ENCODE results near the gene RER1. TPM values are rescaled to one million over a fixed set of nuclear protein-coding genes. Genes with fewer than 3 reads are reported as not detected.

The RER1 gene
- total RNA-seq, 3 donors from 2014 or later: 58.3 to 75.1 (median 70.4) TPM

GRCh38 chr1:2355373-2356261 is 36.0 kb upstream of the RER1 start:
- Histone ChIP-seq H3K27ac (no peak overlapping the region), H3K36me3 (no peaks in the 10 kb centered on the region), H3K4me1 (no peaks in the 10 kb centered on the region), H3K4me3 (no peak overlapping the region), H3K9me3 (no peaks in the 10 kb centered on the region), H3K27me3 (no peaks in the 10 kb centered on the region)
- TF ChIP-seq, protein P1, sequence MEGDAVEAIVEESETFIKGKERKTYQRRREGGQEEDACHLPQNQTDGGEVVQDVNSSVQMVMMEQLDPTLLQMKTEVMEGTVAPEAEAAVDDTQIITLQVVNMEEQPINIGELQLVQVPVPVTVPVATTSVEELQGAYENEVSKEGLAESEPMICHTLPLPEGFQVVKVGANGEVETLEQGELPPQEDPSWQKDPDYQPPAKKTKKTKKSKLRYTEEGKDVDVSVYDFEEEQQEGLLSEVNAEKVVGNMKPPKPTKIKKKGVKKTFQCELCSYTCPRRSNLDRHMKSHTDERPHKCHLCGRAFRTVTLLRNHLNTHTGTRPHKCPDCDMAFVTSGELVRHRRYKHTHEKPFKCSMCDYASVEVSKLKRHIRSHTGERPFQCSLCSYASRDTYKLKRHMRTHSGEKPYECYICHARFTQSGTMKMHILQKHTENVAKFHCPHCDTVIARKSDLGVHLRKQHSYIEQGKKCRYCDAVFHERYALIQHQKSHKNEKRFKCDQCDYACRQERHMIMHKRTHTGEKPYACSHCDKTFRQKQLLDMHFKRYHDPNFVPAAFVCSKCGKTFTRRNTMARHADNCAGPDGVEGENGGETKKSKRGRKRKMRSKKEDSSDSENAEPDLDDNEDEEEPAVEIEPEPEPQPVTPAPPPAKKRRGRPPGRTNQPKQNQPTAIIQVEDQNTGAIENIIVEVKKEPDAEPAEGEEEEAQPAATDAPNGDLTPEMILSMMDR (IDR thresholded peaks at IDR 0.05): no peak
- TF ChIP-seq POLR2A (IDR thresholded peaks at IDR 0.05): no peak
- TF ChIP-seq POLR2AphosphoS5 (IDR thresholded peaks at IDR 0.05): no peak
- intact Hi-C loops (cut with DNase I; ENCODE audit: low total_unique reads): no loop called here
- no peak for DNase-seq (ENCODE audit: low spot score in 2 of 2)

GRCh38 chr1:2356401-2356800 is 35.2 kb upstream of the RER1 start:
- no peaks in the 10 kb centered on the region for H3K4me1 ChIP-seq
- H3K9me3 ChIP-seq: no peaks in the 10 kb centered on the region
- H3K4me3 ChIP-seq: no peak overlapping the region
- no peak for DNase-seq (ENCODE audit: low spot score in 2 of 2)
- H3K27me3 ChIP-seq: no peaks in the 10 kb centered on the region
- intact Hi-C loops (cut with DNase I; ENCODE audit: low total_unique reads): no loop called here
- no peak overlapping the region for H3K27ac ChIP-seq
- TF ChIP-seq, protein P1 (IDR thresholded peaks at IDR 0.05): no peak
- TF ChIP-seq POLR2AphosphoS5 (IDR thresholded peaks at IDR 0.05) (no peak), POLR2A (IDR thresholded peaks at IDR 0.05) (no peak)
- no peaks in the 10 kb centered on the region for H3K36me3 ChIP-seq

DNA sequence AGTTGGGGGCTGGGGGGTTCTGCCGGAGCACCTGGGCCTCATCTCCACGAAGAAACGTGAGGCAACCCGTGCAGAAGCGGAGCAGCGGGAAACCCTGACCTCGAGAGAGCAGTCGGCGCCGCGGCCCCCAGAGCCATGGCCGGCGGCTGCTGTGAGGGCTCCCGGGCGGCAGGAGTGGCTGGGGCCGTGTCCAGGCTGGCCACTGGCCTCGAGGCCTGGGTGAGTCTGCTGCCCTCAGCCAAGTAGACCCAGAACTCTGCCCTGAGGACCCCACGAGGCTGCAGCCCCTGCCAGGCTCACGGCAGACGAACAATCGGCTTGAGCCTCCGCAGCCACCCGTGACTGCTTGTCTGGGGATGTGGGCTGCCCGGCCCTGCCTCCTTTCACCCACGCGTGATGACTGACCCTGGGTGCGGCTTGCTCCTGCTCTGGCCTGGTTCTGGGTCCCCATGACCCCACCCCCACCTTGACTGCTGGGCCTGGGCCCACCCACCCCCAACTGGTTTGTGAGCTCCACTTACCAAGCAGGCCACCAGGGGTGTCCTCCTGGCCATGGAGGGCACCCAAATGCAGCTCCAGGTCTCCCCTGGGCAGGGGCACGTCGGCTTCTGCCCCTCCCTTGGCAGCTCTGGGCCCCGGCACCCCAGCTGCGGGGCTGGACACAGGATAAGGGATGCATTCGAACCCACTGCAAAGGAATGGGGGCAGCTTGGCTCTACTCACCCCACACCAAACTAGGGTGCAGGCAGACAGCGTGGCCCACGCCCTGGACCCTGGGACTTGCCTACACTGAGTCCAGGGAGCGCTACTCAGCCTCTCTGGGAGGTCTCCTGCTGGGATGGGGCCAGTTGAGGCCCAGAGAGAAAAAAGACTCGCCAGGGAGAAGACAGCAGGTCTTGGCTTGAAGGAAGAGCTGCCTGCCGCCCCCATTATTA is 34.5 kb upstream of the RER1 start:
- H3K9me3 ChIP-seq: no peaks in the 10 kb centered on the region
- DNase-seq (ENCODE audit: low spot score in 2 of 2): no peak
- no peaks in the 10 kb centered on the region for H3K36me3 ChIP-seq
- no peaks in the 10 kb centered on the region for H3K27me3 ChIP-seq
- no peak overlapping the region for H3K4me3 ChIP-seq
- intact Hi-C loops (cut with DNase I; ENCODE audit: low total_unique reads): no loop called here
- H3K4me1 ChIP-seq: no peaks in the 10 kb centered on the region
- TF ChIP-seq POLR2AphosphoS5 (IDR thresholded peaks at IDR 0.05): no peak
- no peak for TF ChIP-seq POLR2A (IDR thresholded peaks at IDR 0.05)
- TF ChIP-seq, protein P1 (IDR thresholded peaks at IDR 0.05): no peak
- no peak overlapping the region for H3K27ac ChIP-seq

DNA sequence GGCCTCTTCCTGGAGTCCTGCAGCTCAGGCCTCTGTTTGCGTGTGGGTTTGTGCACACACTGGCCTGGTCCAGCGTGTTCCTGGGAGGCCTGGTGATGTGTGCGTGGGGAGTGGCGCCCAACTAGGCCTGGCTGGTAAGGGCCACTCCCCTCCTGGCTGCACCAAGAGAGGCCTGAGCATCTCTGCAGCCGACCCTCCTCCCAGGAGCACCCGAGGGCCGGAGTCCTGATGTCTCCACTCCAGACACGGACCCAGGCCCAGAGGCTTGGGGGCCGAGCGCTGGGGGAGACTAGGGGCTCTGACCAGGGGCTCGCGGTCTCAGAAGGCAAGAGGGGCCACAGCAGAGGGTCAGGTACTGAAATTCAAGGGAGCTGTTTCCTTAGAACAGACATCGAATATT is 33.6 kb upstream of the RER1 start:
- Histone ChIP-seq H3K27me3 (no peaks in the 10 kb centered on the region), H3K9me3 (no peaks in the 10 kb centered on the region), H3K4me1 (no peaks in the 10 kb centered on the region), H3K36me3 (no peaks in the 10 kb centered on the region), H3K4me3 (no peak overlapping the region), H3K27ac (no peak overlapping the region)
- intact Hi-C loops (cut with DNase I; ENCODE audit: low total_unique reads): no loop called here
- DNase-seq (ENCODE audit: low spot score in 2 of 2): no peak
- TF ChIP-seq POLR2A (IDR thresholded peaks at IDR 0.05) (no peak), POLR2AphosphoS5 (IDR thresholded peaks at IDR 0.05) (no peak)
- TF ChIP-seq, protein P1 (IDR thresholded peaks at IDR 0.05): no peak

Data from breast epithelium (tissue), 4 donors.